Liver (tissue), 9 donors: ENCODE measurements around the gene NWD2. TPM values are rescaled to one million over a fixed set of nuclear protein-coding genes. Genes with fewer than 3 reads are reported as not detected.

Source experiments
- DNase-seq: peaks from one replicate; pipeline ENCODE4 v3.0.0-alpha.2; 2017; ENCODE audit warnings: low spot score
- H3K27ac ChIP-seq, 2 donors: one replicate each; pipeline ENCODE4 v1.7.0; 2013; ENCODE audit warnings: inconsistent platforms in 2 of 2, low read length in 2 of 2, control low read depth in 1 of 2, low read depth in 1 of 2, mild to moderate bottlenecking in 1 of 2
- H3K27me3 ChIP-seq, 4 donors: one replicate each; pipeline versions ENCODE4 v1.6.1 to v1.7.0; 2013; ENCODE audit warnings: low read length in 3 of 4, inconsistent platforms in 1 of 4, mild to moderate bottlenecking in 1 of 4, moderate library complexity in 1 of 4; ENCODE audit not compliant: control insufficient read depth in 4 of 4, insufficient read depth in 4 of 4
- H3K36me3 ChIP-seq, 4 donors: one replicate each; pipeline versions ENCODE4 v1.6.1 to v1.7.0; 2013; ENCODE audit warnings: low read length in 3 of 4, mild to moderate bottlenecking in 3 of 4, low read depth in 1 of 4, moderate library complexity in 1 of 4; ENCODE audit not compliant: control insufficient read depth in 4 of 4, insufficient read depth in 3 of 4
- H3K4me1 ChIP-seq, 4 donors: one replicate each; pipeline versions ENCODE4 v1.6.1 to v1.7.0; 2013; ENCODE audit warnings: low read length in 3 of 4, mild to moderate bottlenecking in 3 of 4, moderate library complexity in 1 of 4; ENCODE audit not compliant: control insufficient read depth in 4 of 4, insufficient read depth in 4 of 4
- H3K4me3 ChIP-seq, 3 donors: one replicate each; pipeline versions ENCODE4 v1.6.1 to v1.7.0; 2013; ENCODE audit warnings: low read length in 3 of 3, control low read depth in 1 of 3, low read depth in 1 of 3, mild to moderate bottlenecking in 1 of 3
- H3K9ac ChIP-seq, 2 donors: one replicate each; pipeline ENCODE4 v1.7.0; 2013; ENCODE audit warnings: low read length in 2 of 2, mild to moderate bottlenecking in 2 of 2, moderate library complexity in 2 of 2, control low read depth in 1 of 2, low read depth in 1 of 2
- H3K9me3 ChIP-seq, 4 donors: one replicate each; pipeline versions ENCODE4 v1.6.1 to v1.7.0; 2013; ENCODE audit warnings: low read length in 3 of 4; ENCODE audit not compliant: control insufficient read depth in 4 of 4
- EGR1 ChIP-seq, 2 donors: IDR thresholded peaks; 2 replicates each; pipeline ENCODE4 v1.6.1; 2016 to 2018; ENCODE audit warnings: antibody characterized with exemption in 2 of 2, low read depth in 2 of 2
- FOXA2 ChIP-seq: IDR thresholded peaks from 2 replicates; pipeline ENCODE4 v1.6.1; 2016; ENCODE audit warnings: antibody characterized with exemption
- GABPA ChIP-seq, 2 donors: IDR thresholded peaks in 1 of 2; conservative IDR thresholded peaks in 1 of 2; 2 replicates each; pipeline ENCODE4 v1.6.1; 2016; ENCODE audit warnings: antibody characterized with exemption in 2 of 2, mild to moderate bottlenecking in 1 of 2, moderate library complexity in 1 of 2
- HNF4A ChIP-seq, 2 donors: conservative IDR thresholded peaks; 2 replicates each; pipeline ENCODE4 v1.6.1; 2016; ENCODE audit warnings: antibody characterized with exemption in 2 of 2, mild to moderate bottlenecking in 2 of 2
- JUND ChIP-seq, 2 donors: IDR thresholded peaks; 2 replicates each; pipeline ENCODE4 v1.6.1; 2016; ENCODE audit warnings: antibody characterized with exemption in 2 of 2
- MAX ChIP-seq: IDR thresholded peaks from 2 replicates; pipeline ENCODE4 v1.6.1; 2016; ENCODE audit warnings: antibody characterized with exemption
- RAD21 ChIP-seq, 2 donors: IDR thresholded peaks; 2 replicates each; pipeline ENCODE4 v1.6.1; 2016; ENCODE audit warnings: antibody characterized with exemption in 2 of 2, mild to moderate bottlenecking in 2 of 2
- REST ChIP-seq: IDR thresholded peaks from 2 replicates; pipeline ENCODE4 v1.6.1; 2016; ENCODE audit warnings: antibody characterized with exemption, mild to moderate bottlenecking
- RXRA ChIP-seq, 2 donors: IDR thresholded peaks; 2 replicates each; pipeline ENCODE4 v1.6.1; 2017 to 2018; ENCODE audit warnings: antibody characterized with exemption in 2 of 2, mild to moderate bottlenecking in 1 of 2
- TAF1 ChIP-seq: conservative IDR thresholded peaks from 2 replicates; pipeline ENCODE4 v1.6.1; 2016; ENCODE audit warnings: antibody characterized with exemption, mild to moderate bottlenecking
- YY1 ChIP-seq: IDR thresholded peaks from 2 replicates; pipeline ENCODE4 v1.6.1; 2016; ENCODE audit warnings: antibody characterized with exemption, mild to moderate bottlenecking
- ZBTB33 ChIP-seq: IDR thresholded peaks from 2 replicates; pipeline ENCODE4 v1.6.1; 2016; ENCODE audit warnings: antibody characterized with exemption
- WGBS: extraction: QIAGEN DNeasy Blood & Tissue Kit; methylation state at CpG from one replicate; pipeline ENCODE4 v1.1.7; 2013; 5-methylcytosine and 5-hydroxymethylcytosine counted together
- polyA plus RNA-seq, 2 donors: library from polyadenylated mRNA; stranded (reverse) in 1 of 2; unstranded in 1 of 2; fragments of 200-250 nt in 1 of 2; fragments of >200 nt in 1 of 2; fragmentation: Nextera tagmentation in 1 of 2; extraction: Ambion mirVana in 1 of 2; gene quantifications; one replicate each; pipeline versions ENCODE4 v1.2.1 to v1.2.3, GENCODE V29; 2013 to 2015
- total RNA-seq, 2 donors: library from RNA; depleted of rRNA; stranded (reverse); fragments of >200 nt; gene quantifications; one replicate each; pipeline ENCODE4 v1.2.3, GENCODE V29; 2014
- TF ChIP-seq, protein P1 (sequence below): fragments of 150-350 bp; IDR thresholded peaks from 2 replicates; pipeline ENCODE4 v1.5.1; 2017; ENCODE audit warnings: improper control_type of control experiment, low read depth, low read length; ENCODE audit not compliant: missing input control
- donor health status: healthy.
- donor health status: healthy.
- donor health status: healthy.
- donor health status: healthy.
- donor health status: healthy.

Gene NWD2
- total and polyA plus RNA-seq, 4 donors, result 0.08 to 0.37 TPM; not detected in 2

GRCh38 chr4:37232315-37232714, 12.2 kb upstream of the NWD2 start:
- Histone ChIP-seq H3K27ac (no peak overlapping the region), H3K4me1 (no peaks in the 10 kb centered on the region), H3K36me3 (no peaks in the 10 kb centered on the region), H3K27me3 (peaks cover 0 to 11% (median 0%) of the 10 kb centered on the region in 4 donors), H3K9ac (no peak overlapping the region), H3K4me3 (no peak overlapping the region), H3K9me3 (no peaks in the 10 kb centered on the region)
- no peak for DNase-seq
- TF ChIP-seq, protein P1, sequence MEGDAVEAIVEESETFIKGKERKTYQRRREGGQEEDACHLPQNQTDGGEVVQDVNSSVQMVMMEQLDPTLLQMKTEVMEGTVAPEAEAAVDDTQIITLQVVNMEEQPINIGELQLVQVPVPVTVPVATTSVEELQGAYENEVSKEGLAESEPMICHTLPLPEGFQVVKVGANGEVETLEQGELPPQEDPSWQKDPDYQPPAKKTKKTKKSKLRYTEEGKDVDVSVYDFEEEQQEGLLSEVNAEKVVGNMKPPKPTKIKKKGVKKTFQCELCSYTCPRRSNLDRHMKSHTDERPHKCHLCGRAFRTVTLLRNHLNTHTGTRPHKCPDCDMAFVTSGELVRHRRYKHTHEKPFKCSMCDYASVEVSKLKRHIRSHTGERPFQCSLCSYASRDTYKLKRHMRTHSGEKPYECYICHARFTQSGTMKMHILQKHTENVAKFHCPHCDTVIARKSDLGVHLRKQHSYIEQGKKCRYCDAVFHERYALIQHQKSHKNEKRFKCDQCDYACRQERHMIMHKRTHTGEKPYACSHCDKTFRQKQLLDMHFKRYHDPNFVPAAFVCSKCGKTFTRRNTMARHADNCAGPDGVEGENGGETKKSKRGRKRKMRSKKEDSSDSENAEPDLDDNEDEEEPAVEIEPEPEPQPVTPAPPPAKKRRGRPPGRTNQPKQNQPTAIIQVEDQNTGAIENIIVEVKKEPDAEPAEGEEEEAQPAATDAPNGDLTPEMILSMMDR, result no peak
- TF ChIP-seq YY1, result no peak
- TF ChIP-seq REST, result no peak
- WGBS, result 61% methylated on average over 1 of the region's 1 CpG

- TF ChIP-seq RXRA (IDR thresholded peaks at IDR 0.05), result no peak
- no peak for TF ChIP-seq ZBTB33
- no peak for TF ChIP-seq YY1
- TF ChIP-seq EGR1 (IDR thresholded peaks at IDR 0.05; ENCODE audit: low read depth in 2 of 2), result no peak
- TF ChIP-seq JUND (IDR thresholded peaks at IDR 0.05), result no peak
- no peak for TF ChIP-seq RAD21 (IDR thresholded peaks at IDR 0.05)
- H3K27me3 ChIP-seq, result peaks cover 0 to 9% (median 2%) of the 10 kb centered on the region in 4 donors
- H3K9ac ChIP-seq, result no peak overlapping the region
- 75% methylated on average over 2 of the region's 2 CpGs for WGBS
- H3K4me3 ChIP-seq, result no peak overlapping the region
- DNase-seq, result no peak
- H3K4me1 ChIP-seq, result no peaks in the 10 kb centered on the region
- H3K9me3 ChIP-seq, result no peaks in the 10 kb centered on the region
- no peaks in the 10 kb centered on the region for H3K36me3 ChIP-seq
- H3K27ac ChIP-seq, result no peak overlapping the region
These were observed 8.4 kb upstream of the NWD2 start for GRCh38 chr4:37236165-37236564.

GRCh38 chr4:37241647-37242046, 2.9 kb upstream of the NWD2 start:
- no peaks in the 10 kb centered on the region for H3K36me3 ChIP-seq
- peaks cover 2 to 17% (median 7%) of the 10 kb centered on the region in 4 donors for H3K27me3 ChIP-seq
- peaks cover 4 to 20% (median 10%) of the 10 kb centered on the region in 4 donors for H3K4me1 ChIP-seq
- H3K9ac ChIP-seq, result no peak overlapping the region
- no peak for DNase-seq
- no peak overlapping the region for H3K27ac ChIP-seq
- no peaks in the 10 kb centered on the region for H3K9me3 ChIP-seq
- H3K4me3 ChIP-seq, result no peak overlapping the region
- TF ChIP-seq GABPA (IDR thresholded peaks at IDR 0.05 in 1 of 2, conservative IDR thresholded peaks at IDR 0.05 in 1 of 2) (no peak), RAD21 (IDR thresholded peaks at IDR 0.05) (no peak), FOXA2 (no peak), JUND (IDR thresholded peaks at IDR 0.05) (no peak), TAF1 (no peak), MAX (no peak), REST (no peak), HNF4A (conservative IDR thresholded peaks at IDR 0.05) (no peak)
- TF ChIP-seq, protein P1, result no peak
